AG04450 (cell line): ENCODE measurements around the gene PSMB1. TPM values are rescaled to one million over a fixed set of nuclear protein-coding genes. Genes with fewer than 3 reads are reported as not detected.

Source experiments
- CTCF ChIA-PET: fragments of 300-600, 350-600 bp; formaldehyde crosslinking; extraction: SDS; loops from one replicate; lab custom pipeline; 2022; ENCODE audit warnings: antibody characterized with exemption, inconsistent platforms; lab: Charles Lee
- POLR2A ChIA-PET: fragments of 350-600 bp; formaldehyde crosslinking; extraction: SDS; loops from one replicate; lab custom pipeline; 2021; ENCODE audit warnings: antibody characterized with exemption, inconsistent platforms; lab: Yijun Ruan, JAX
- DNase-seq: peaks from one replicate; pipeline ENCODE4 v3.0.0-alpha.2; 2011; ENCODE audit warnings: low read depth, low spot score
- H3K27ac ChIP-seq: one replicate; pipeline ENCODE4 v1.5.1; 2012; ENCODE audit warnings: low read depth, low read length, control low read depth
- H3K27me3 ChIP-seq: one replicate; pipeline ENCODE4 v1.6.0; 2012; ENCODE audit warnings: low read length; ENCODE audit not compliant: control insufficient read depth, insufficient read depth
- H3K4me3 ChIP-seq: 2 replicates; pipeline ENCODE4 v1.5.1; 2011; ENCODE audit warnings: mild to moderate bottlenecking, low read depth, low read length, control low read depth
- H3K9me3 ChIP-seq: 2 replicates; pipeline ENCODE4 v1.5.1; 2012; ENCODE audit warnings: low read length; ENCODE audit not compliant: control insufficient read depth, insufficient read depth
- CTCF ChIP-seq: IDR thresholded peaks from 2 replicates; pipeline ENCODE4 v1.5.1; 2011; ENCODE audit warnings: low read depth, low read length, control low read depth, inconsistent platforms
- polyA plus RNA-seq: library from polyadenylated mRNA; depleted of rRNA; stranded (reverse); fragments of >200 nt; gene quantifications from 2 replicates; pipeline ENCODE4 v1.2.3, GENCODE V29; 2011; rRNA removed

PSMB1 gene
- polyA plus RNA-seq, 1 experiment: 491 TPM

DNA sequence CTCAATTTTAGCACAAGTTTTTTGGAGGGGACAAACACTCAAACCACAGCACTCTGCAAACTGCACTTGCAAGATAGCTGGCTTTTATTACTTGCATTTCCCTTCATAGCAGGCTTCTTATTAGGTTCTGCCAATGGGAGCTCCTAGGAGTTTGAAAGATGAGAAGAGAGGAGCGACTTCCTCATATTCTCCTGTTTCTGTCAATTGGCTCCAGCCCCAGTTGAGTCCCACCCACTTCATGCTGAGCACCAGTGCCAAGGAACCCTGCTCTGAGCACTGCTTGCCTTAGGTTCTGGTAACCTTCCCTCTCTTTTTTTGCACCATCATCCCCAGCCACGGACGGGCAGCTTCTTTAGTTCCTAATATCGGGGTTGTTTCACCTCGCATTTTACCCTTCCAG is 67.9 kb downstream of the PSMB1 start:
- DNase-seq: no peak
- POLR2A ChIA-PET: no interaction called here
- H3K27ac ChIP-seq: no peak overlapping the region
- TF ChIP-seq CTCF: no peak
- H3K9me3 ChIP-seq: no peaks in the 10 kb centered on the region
- CTCF ChIA-PET: no interaction called here
- H3K4me3 ChIP-seq: no peak overlapping the region
- no peaks in the 10 kb centered on the region for H3K27me3 ChIP-seq

Other genes with a start within 250 kb of the PSMB1 start
- gene FAM120B, start 246.5 kb downstream of the PSMB1 start, polyA plus RNA-seq: 13.9 and 19.6 TPM in 2 replicates
- gene TBP, start 1.1 kb upstream of the PSMB1 start, polyA plus RNA-seq: 12.4 and 14.3 TPM in 2 replicates
- gene PDCD2, start 31.3 kb upstream of the PSMB1 start, polyA plus RNA-seq: 63.8 and 73.9 TPM in 2 replicates